NAMALWA (cell line): ENCODE results near the gene RGS3.
"Not testable (repeated sequence)": the region's sequence is repeated elsewhere in the genome, so short reads cannot be mapped to it uniquely, and the experiment has no call there.

Experiments
- DNase-seq: peaks from one replicate; pipeline ENCODE4 v3.0.0-alpha.2; 2015; ENCODE audit warnings: low spot score

RGS3 gene

DNA sequence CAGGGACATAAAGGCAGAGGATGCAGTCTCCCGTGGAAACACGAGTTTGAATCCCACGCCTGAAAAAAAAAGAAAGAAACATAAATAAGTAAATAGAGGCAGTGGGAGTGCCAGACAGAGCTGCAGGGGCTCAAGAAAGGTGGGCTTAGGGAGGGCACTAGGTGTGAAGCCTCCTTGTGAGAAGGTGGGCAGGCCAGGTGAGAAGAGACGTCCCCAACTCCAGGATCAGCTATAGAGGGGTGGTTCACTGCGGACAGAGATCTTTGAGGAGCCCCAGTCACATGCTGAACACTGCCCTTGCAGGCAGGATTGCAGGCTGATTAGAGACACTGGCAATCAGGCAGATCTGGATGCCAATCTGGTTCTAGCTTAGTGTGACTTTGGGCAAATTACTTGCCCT, 172.1 kb downstream of the RGS3 start:
- DNase-seq, result no peak

DNA sequence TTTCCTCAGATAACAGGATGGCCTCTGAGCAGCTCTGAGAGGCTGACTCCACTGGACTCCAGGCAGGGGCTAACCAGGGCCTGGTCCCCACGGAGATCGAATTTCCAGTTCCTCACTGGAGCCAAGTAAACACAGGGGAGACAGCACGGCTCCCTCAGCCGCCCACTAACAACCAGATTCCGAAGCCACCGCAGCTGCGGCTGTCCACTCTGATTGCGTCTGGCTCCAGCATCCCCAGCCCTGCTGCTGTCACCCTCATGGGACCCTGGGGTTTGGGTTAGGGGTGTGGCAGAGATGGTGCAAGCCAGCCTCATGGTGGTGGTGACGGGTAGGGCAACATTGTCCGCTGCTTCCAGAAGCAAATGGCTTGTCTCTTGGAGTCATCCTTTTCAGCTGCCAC, 172.6 kb downstream of the RGS3 start:
- DNase-seq, result no peak

DNA sequence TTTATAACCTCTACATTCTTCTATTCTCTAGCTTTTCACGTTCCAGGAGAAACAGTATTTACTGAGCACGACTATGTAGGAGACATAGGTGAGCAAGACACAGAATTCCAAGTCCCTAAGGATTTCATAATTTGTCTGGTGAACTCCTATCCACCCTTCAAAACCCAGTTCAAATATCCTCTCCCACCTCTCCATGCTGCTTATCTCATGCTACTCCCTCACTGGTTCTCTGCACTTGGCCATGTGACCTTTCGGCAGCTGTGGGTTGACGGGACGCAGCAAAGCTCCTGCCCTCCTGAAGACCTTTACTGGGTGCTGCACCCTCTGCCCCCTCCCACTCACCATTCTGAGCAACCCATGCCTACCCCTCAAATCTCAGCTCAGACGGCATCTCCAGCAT, 173.2 kb downstream of the RGS3 start:
- no peak for DNase-seq

DNA sequence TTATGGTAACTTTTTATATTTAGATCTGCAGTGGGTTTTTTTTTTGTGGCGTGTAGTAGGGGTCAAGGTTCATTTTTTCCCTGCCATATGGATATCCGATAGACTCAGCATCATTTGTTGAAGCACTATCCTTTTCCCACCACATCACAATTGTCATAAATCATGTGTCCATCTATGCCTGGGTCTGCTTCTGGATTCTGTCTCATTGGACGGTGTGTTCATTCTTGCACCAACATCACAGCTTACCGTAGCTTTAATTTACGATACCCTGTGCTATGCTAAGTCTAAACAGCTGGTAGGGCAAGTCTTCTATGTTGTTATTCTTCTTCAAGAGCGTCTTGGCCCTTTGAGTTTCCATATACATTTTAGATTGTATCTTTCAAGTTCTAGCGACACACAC, 175.0 kb downstream of the RGS3 start:
- DNase-seq, result no peak

DNA sequence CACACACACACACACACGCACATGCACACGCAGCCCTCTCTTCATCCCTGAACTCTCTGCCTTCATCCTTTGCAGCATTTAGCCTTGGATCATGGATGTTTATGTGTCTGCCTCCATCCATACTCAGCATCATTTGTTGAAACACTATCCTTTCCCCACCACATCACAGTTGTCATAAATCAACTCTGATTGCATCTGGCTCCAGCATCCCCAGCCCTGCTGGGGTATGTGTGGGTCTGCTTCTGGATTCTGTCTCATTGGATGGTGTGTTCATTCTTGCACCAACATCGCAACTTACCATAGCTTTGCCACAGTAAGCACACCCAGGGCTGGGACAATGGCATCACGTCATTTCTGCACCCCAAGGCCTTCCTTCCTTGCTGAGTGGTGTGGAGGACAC, 175.4 kb downstream of the RGS3 start:
- DNase-seq, result no peak

DNA sequence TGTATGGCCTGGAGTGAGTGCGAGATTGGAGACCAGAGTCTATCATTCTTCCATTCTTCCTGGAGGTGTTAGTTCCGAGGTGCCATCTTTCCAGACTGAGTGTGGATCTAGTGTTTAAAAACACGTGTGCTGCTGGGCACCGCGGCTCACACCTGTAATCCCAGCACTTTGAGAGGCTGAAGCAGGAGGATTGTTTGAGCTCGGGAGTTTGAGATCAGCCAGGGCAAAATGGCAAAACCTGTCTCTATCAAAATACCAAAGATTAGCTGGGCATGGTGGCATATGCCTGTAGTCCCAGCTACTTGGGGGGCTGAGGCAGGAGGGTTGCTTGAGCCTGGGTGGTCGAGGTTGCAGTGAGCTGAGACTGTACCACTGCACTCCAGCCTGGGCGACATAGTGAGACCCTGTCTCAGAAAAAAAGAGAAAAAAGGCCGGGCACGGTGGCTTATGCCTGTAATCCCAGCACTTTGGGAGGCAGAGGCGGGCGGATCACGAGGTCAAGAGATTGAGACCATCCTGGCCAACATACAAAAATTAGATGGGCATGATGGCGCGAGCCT, 176.0 kb downstream of the RGS3 start:
- not testable (repeated sequence) for DNase-seq

DNA sequence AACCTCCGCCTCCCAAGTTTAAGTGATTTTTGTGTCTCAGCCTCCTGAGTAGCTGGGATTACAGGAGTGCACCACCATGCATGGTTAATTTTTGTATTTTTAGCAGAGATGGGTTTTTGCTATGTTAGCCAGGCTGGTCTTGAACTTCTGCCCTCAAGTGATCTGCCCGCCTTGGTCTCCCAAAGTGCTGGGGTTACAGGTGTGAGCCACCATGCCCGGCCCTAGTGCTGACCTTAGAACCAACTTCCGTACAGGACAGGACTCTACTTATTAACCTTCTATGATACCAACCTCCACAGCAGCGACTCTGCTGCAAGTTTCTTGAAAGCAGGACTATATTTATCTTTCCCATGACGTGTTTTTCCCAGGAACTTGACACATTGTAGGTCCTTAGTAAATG, 176.9 kb downstream of the RGS3 start:
- DNase-seq, result no peak

DNA sequence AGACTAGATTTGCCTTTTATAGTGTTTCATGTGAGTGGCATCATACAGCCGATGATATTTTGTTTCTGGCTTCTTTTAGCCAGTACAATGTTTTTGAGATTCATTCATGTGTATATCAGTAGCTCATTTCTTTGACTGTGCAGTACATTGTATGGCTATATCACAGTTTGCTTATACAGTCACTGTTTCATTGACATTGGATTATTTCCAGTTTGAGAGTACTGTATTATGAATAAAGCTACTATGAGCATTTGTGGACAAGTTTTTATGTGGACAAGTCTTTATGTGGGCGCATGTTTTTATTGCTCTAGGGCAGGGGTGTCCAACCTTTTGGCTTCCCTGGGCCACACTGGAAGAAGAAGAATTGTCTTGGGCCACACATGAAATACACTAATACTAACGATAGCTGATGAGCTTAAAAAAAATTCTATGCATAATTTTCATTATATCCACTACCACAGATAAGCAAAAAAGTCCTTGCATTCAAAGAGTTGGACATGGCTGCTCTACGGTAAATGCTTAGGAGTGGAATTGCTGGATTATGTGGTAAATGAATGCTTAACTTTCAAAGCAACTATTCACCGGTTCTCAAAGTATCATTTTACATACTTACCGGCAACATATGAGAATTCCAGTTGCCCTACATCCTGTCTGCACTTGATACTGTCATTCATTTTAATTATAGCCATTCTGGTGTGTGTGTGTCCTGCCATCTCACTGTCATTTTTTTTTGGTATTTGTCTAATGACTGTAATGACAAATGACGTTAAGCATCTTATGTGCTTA, 177.8 kb downstream of the RGS3 start:
- DNase-seq, result no peak

DNA sequence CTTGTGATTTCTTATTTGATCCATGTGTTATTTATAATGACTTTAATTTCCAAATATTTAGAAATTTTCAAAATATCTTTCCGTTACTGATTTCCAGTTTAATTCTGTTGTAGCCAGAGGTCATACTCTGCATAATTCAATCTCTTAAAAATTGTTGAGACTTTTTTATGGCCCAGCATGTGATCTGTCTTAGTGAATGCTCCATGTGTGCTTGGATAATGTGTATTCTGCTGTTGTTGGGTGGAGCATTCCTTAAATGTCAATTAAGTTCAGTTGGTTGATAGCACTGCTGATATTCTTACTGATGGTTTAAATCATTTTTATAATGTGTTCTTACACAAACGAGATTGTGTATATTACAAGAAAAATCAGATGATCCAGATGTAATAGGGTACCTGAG, 180.8 kb downstream of the RGS3 start:
- DNase-seq, result no peak

DNA sequence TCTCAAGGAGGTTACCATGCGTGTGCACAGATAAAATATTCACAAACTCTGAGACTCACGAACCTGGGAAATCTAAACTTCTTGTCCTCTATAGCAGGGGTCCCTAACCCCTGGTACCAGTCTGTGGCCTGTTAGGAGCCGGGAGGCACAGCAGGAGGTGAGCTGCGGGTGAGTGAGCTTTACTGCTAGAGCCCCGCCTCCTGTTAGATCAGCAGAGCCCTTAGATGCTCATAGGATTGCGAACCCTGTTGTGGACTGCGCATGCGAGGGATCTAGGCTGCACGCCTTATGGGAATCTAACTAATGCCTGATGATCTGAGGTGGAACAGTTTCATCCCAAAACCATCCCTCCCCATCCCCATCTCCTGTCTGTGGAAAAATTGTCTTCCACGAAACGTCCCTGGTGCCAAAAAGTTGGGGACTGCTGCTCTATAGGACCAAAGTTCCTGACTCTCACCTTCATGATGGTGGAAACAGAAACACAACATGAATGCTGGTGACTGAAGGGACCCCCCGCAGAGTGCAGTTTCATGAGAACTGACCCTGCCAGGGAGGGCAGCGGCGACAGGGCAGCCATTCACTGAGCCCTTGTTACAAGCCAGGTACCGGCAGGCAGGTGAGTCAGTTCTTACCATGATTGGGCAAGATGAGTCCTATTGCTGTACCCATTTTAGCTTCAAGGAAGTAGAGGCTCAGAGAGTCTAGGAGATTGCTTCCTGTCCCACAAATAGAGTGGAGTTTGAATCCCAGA, 181.9 kb downstream of the RGS3 start:
- DNase-seq, result no peak

DNA sequence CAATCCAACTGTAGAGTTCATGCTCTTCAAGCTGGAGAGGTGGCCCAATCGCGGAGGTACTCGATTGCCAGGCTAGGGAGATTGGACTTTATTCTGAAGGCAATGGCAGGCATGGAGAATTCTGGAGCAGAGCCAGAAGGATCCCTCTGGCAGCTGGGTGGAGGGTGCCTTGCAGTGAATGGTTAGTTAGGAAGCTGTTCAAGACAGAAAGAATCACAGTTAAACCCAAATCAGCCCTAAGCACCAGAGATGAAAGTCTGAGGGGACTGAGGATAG, 182.4 kb downstream of the RGS3 start:
- no peak for DNase-seq

DNA sequence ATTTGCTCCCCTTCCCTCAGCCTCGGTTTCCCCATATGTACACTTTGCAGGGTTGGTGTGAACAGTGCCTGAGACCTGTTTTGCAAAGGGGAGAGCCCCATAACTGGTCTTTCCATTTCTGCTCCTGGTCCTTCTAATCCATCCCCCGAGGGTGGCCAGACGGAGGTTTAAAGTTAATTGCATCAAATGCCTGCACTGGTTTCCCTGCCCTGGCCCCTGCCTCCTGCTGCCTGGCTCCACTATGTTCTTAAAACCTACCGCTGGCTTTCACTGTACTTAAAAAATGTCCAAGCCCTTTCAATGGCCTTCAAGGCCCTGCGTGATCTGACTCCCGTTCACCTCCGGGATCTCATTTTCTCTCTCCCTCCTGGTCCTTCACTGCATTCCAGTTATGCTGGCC, 183.0 kb downstream of the RGS3 start:
- no peak for DNase-seq
